Prostate gland (tissue), 2 donors: ENCODE results near the gene ARMH1. TPM values are rescaled to one million over a fixed set of nuclear protein-coding genes. Genes with fewer than 3 reads are reported as not detected.

ENCODE experiments used
- DNase-seq: peaks from one replicate; pipeline ENCODE4 v3.0.0-alpha.2; 2019; ENCODE audit warnings: low spot score
- H3K27ac ChIP-seq, 2 donors: fragments of 200-600 bp; sonication (generic); 2 replicates each; pipeline ENCODE4 v1.5.1; 2017 to 2019
- H3K27me3 ChIP-seq: fragments of 200-600 bp; sonication (generic); replicated peaks from 2 replicates; pipeline ENCODE4 v1.5.1; 2019; ENCODE audit not compliant: insufficient read depth
- H3K36me3 ChIP-seq, 2 donors: fragments of 200-600 bp; sonication (generic); 1 replicate in 1 of 2; 2 replicates in 1 of 2; pipeline versions ENCODE4 v1.5.1 to v1.8.1; 2017 to 2019
- H3K4me1 ChIP-seq: fragments of 200-600 bp; sonication (generic); replicated peaks from 2 replicates; pipeline ENCODE4 v1.5.1; 2019
- H3K4me3 ChIP-seq, 2 donors: fragments of 200-600 bp; sonication (generic); 2 replicates each; pipeline ENCODE4 v1.5.1; 2017 to 2019
- H3K9me3 ChIP-seq: fragments of 200-600 bp; sonication (generic); 2 replicates; pipeline ENCODE4 v1.5.1; 2017
- CTCF ChIP-seq, 4 experiments: fragments of 200-600 bp in 2 of 4; fragments of 450-650 bp in 2 of 4; sonication (generic) in 2 of 4; IDR thresholded peaks; 1 replicate in 3 of 4; 2 replicates in 1 of 4; pipeline ENCODE4 v1.5.1; 2016 to 2019; ENCODE audit warnings: antibody characterized with exemption in 4 of 4, mild to moderate bottlenecking in 2 of 4, moderate library complexity in 2 of 4
- POLR2A ChIP-seq: fragments of 450-650 bp; IDR thresholded peaks from one replicate; pipeline ENCODE4 v1.6.1; 2016; ENCODE audit warnings: antibody characterized with exemption, mild to moderate bottlenecking
- POLR2AphosphoS5 ChIP-seq: sonication (generic); formaldehyde crosslinking; IDR thresholded peaks from one replicate; pipeline ENCODE4 v1.6.1; 2017; ENCODE audit warnings: antibody characterized with exemption
- WGBS: methylation state at CpG from one replicate; pipeline ENCODE4 v1.1.5; 2018; 5-methylcytosine and 5-hydroxymethylcytosine counted together
- intact Hi-C: fragments of 100-400 bp; cut with DNase I; formaldehyde crosslinking; loops from one replicate; pipeline ENCODE4 v1.14.2; 2022
- total RNA-seq, 2 donors: library from RNA; depleted of rRNA; stranded (reverse); fragments of >200 nt; gene quantifications; one replicate each; pipeline ENCODE4 v1.1.0, GENCODE V29; 2016

The ARMH1 gene
- total RNA-seq = 1 to 10 TPM; 1.0 to 3.6 TPM

GRCh38 chr1:44674113-44675000 is at the start of gene ARMH1, which contains the start of gene TMEM53:
Gene ARMH1, plus strand, starts transcription at chr1:44674714. Its CDS starts 14,984 bp downstream, at chr1:44689698.
Gene TMEM53, minus strand, starts transcription at chr1:44674481. Its CDS starts 90 bp downstream, at chr1:44674391.
- Histone ChIP-seq H3K9me3 (no peaks in the 10 kb centered on the region), H3K4me3 (peak within 1 kb of the TSS; percentile 64 to 78), H3K27me3 (no peaks in the 10 kb centered on the region), H3K27ac (peak within 1 kb of the TSS; percentile 96 to 97), H3K4me1 (peaks cover 7% of the 10 kb centered on the region), H3K36me3 (no peaks in the 10 kb centered on the region)
- peak; percentile 100 for DNase-seq
- TF ChIP-seq POLR2A (peak; percentile 27), CTCF (IDR thresholded peaks at IDR 0.05) (peak in 2 of 4 experiments; percentile 3 to 5), POLR2AphosphoS5 (peak; percentile 89)
- under 1% methylated on average over 48 of the region's 56 CpGs for whole genome bisulfite sequencing
- intact Hi-C loops = no loop called here

GRCh38 chr1:44625348-44625747 is 49.2 kb upstream of the ARMH1 start:
- Histone ChIP-seq H3K27me3 (no peaks in the 10 kb centered on the region), H3K9me3 (no peaks in the 10 kb centered on the region), H3K4me1 (no peaks in the 10 kb centered on the region), H3K36me3 (no peaks in the 10 kb centered on the region), H3K27ac (no peak overlapping the region), H3K4me3 (no peak overlapping the region)
- intact Hi-C loops = no loop called here
- DNase-seq = no peak
- no peak for TF ChIP-seq POLR2AphosphoS5
- TF ChIP-seq CTCF (IDR thresholded peaks at IDR 0.05) = no peak
- TF ChIP-seq POLR2A = no peak
- WGBS = 86% methylated on average over 7 of the region's 7 CpGs

GRCh38 chr1:44628962-44629756 is 45.4 kb upstream of the ARMH1 start:
- TF ChIP-seq POLR2AphosphoS5 = no peak
- no peak for TF ChIP-seq CTCF (IDR thresholded peaks at IDR 0.05)
- no peak for TF ChIP-seq POLR2A
- Histone ChIP-seq H3K36me3 (no peaks in the 10 kb centered on the region), H3K27me3 (no peaks in the 10 kb centered on the region), H3K27ac (no peak overlapping the region), H3K4me1 (peaks cover 10% of the 10 kb centered on the region), H3K4me3 (no peak overlapping the region), H3K9me3 (no peaks in the 10 kb centered on the region)
- 85% methylated on average over 5 of the region's 5 CpGs for WGBS
- DNase-seq = no peak
- intact Hi-C loops = no loop called here

- 95% methylated on average over 2 of the region's 2 CpGs for WGBS
- no peak overlapping the region for H3K4me3 ChIP-seq
- intact Hi-C loops = no loop called here
Observed at GRCh38 chr1:44630116-44630515, 44.4 kb upstream of the ARMH1 start.

More at GRCh38 chr1:44630116-44630515, 44.4 kb upstream of the ARMH1 start:
- no peak for DNase-seq
- no peaks in the 10 kb centered on the region for H3K36me3 ChIP-seq
- no peaks in the 10 kb centered on the region for H3K9me3 ChIP-seq
- H3K4me1 ChIP-seq = peaks cover 10% of the 10 kb centered on the region
- no peaks in the 10 kb centered on the region for H3K27me3 ChIP-seq
- H3K27ac ChIP-seq = no peak overlapping the region
- TF ChIP-seq POLR2AphosphoS5 (no peak), POLR2A (no peak), CTCF (IDR thresholded peaks at IDR 0.05) (no peak)
